ENCODE data around the gene CNIH1. TPM values are rescaled to one million over a fixed set of nuclear protein-coding genes. Genes with fewer than 3 reads are reported as not detected.

The CNIH1 gene
- total RNA-seq, result 196 and 342 TPM in 2 replicates

DNA sequence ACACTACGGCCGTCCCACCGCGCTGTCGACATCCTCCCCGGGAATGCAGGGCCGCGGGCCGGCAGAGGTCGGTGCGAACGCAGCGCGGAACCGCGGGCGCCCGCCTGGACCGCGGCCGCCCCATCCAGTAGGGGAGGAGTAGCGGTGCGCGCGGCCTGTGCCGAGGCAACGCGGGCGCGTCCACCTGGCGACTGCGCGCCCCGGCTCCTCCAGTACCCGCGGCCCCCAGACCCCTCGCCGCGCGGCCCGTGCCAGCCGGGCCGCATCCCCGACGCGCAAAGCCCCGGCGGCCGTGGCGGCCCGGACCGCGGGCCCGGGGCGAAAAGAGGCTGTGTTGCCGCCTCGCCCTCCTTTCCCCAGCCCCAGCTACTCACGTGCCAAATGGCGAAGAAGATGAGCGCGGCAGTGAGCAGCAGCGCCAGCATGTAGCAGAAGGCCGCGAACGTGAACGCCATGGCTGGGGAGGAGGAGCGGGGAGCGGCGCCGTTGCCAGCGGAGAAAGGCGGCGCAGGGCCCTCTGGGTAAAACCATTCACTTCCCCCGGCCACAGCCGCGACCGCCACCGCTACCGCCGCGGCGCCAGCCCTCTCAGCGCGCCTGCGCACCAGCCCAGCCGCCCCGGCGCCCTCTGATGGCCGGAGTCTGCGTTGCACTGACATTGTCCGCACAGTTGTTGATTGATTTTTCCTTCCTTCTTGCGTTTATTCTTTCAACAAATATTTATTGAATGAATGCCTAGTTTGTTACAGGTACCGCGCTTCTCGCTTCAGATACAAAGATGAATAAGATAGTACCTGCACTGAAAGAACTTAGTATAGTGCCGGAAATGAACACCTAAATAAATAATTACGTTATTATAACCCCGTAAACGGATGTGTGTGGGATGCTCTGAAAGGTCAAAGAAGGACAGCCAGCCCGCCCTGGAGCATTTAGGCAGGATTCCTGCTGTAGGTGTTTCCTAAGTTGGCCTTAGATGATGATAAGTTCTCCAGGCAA lies at the start of gene CNIH1:
Gene CNIH1, minus strand, starts transcription at position 502 of the 996 bp plus-strand sequence. Its CDS starts 47 bp downstream, at position 455.

GRCh38 chr14:54488646-54489317 lies 47.6 kb upstream of the CNIH1 start, which contains the start of gene GMFB:
TSS of gene GMFB (minus strand) at chr14:54488980. CDS start at chr14:54488927, 53 bp downstream.

DNA sequence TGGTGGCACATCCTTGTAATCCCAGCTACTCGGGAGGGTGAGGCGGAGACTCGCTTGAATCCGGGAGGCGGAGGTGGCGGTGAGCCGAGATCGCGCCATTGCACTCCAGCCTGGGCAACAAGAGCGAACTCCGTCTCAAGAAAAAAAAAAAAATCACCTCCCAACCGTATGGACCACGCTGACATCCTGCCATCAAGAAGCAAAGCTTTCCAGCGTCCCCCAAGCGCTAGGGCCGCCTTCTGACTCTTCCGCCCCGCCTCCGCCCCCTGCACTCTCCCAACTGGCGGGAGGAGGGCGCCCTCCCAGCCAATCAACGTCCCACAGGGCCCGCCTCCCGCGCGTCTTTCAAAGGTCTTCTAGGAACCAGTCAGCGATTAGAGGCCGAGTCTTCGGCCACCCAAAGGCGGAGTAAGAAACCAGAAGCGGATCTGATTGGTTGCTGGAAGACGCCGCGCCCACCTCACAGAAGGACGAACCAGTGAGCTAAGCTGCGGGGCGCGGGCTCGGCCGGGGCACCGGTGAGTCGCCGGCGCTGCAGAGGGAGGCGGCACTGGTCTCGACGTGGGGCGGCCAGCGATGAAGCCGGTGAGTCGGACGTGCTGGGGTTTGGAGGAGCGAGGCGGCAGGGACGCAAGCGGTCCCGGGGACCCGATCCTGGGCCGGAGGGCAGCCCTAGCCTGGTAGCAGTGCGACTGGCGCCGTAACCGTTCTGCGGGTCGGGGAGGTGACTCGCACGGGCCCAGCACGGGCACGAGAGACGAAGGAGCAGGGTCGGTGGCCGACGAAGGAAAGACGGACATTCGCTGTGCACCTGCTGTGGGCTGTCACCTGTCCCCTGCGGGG lies 44.5 kb downstream of the CNIH1 start, which contains the start of gene CDKN3:
Gene CDKN3, plus strand, starts transcription at position 515 of the 843 bp plus-strand sequence. Its CDS starts 62 bp downstream, at position 577.

Other genes with a start within 250 kb of the CNIH1 start
- gene CDKN3, start 44.4 kb downstream of the CNIH1 start, total RNA-seq, result 9.9 and 82.6 TPM in 2 replicates
- 132 and 144 TPM in 2 replicates for gene GMFB, start 47.6 kb upstream of the CNIH1 start, total RNA-seq
- gene CGRRF1, start 68.5 kb upstream of the CNIH1 start, total RNA-seq, result 15.0 and 25.1 TPM in 2 replicates
- 13.6 and 31.9 TPM in 2 replicates for gene SAMD4A, start 125.8 kb upstream of the CNIH1 start, total RNA-seq

Measured in regular cardiac myocyte (primary cell).